IMR-90 (cell line): ENCODE data around the gene MKS1.

ENCODE experiments used
- CHD1 ChIP-seq: IDR thresholded peaks from 2 replicates; pipeline ENCODE4 v1.6.1; 2012; ENCODE audit warnings: low read depth, low read length, improper control_type of control experiment
- ELK1 ChIP-seq: fragments of 150-350 bp; IDR thresholded peaks from 2 replicates; pipeline ENCODE4 v1.6.1; 2016; ENCODE audit warnings: low read depth, mild to moderate bottlenecking, low read length, moderate library complexity, borderline replicate concordance
- FOS ChIP-seq: fragments of 150-350 bp; IDR thresholded peaks from 2 replicates; pipeline ENCODE4 v1.6.1; 2016; ENCODE audit warnings: low read depth, low read length
- MAFK ChIP-seq: IDR thresholded peaks from 2 replicates; pipeline ENCODE4 v1.6.1; 2012; ENCODE audit warnings: low read depth, low read length, improper control_type of control experiment
- MXI1 ChIP-seq: IDR thresholded peaks from 2 replicates; pipeline ENCODE4 v1.6.1; 2012; ENCODE audit warnings: low read depth, mild to moderate bottlenecking, low read length, moderate library complexity, borderline replicate concordance
- POLR2A ChIP-seq: IDR thresholded peaks from 2 replicates; pipeline ENCODE4 v1.6.1; 2012; ENCODE audit warnings: mild to moderate bottlenecking, low read depth, low read length
- RAD21 ChIP-seq: IDR thresholded peaks from 2 replicates; pipeline ENCODE4 v1.6.1; 2012; ENCODE audit warnings: low read length, improper control_type of control experiment
- TF ChIP-seq, protein P1 (sequence below): conservative IDR thresholded peaks from 2 replicates; pipeline ENCODE4 v1.5.1; 2012; ENCODE audit warnings: mild to moderate bottlenecking, low read depth, low read length, improper control_type of control experiment

DNA sequence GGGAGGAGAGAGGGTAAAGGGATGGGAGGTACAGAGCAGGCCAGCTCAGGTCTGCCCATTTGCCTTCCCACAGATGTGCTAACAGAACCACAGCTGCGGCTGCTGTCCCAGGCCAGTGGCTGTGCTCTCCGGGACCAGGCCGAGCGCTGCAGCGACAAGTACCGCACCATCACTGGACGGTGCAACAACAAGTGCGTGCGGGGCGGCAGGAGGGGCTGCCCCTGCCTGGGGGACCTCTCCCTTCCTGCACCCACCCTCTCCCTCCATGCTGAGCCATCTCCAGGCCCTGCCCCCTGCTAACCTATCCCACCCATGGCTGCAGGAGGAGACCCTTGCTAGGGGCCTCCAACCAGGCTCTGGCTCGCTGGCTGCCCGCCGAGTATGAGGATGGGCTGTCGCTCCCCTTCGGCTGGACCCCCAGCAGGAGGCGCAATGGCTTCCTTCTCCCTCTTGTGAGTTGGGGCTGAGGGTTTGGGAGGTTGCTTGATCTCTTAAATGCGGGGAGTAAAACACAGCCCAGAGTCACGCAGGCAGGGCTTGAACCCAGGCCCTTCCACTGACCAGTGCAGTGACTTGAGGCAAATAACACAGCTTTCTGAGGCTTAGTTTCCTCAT lies 25.3 kb downstream of the MKS1 start:
- TF ChIP-seq, protein P1, sequence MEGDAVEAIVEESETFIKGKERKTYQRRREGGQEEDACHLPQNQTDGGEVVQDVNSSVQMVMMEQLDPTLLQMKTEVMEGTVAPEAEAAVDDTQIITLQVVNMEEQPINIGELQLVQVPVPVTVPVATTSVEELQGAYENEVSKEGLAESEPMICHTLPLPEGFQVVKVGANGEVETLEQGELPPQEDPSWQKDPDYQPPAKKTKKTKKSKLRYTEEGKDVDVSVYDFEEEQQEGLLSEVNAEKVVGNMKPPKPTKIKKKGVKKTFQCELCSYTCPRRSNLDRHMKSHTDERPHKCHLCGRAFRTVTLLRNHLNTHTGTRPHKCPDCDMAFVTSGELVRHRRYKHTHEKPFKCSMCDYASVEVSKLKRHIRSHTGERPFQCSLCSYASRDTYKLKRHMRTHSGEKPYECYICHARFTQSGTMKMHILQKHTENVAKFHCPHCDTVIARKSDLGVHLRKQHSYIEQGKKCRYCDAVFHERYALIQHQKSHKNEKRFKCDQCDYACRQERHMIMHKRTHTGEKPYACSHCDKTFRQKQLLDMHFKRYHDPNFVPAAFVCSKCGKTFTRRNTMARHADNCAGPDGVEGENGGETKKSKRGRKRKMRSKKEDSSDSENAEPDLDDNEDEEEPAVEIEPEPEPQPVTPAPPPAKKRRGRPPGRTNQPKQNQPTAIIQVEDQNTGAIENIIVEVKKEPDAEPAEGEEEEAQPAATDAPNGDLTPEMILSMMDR = no peak
- no peak for TF ChIP-seq POLR2A
- TF ChIP-seq FOS = no peak
- no peak for TF ChIP-seq CHD1
- TF ChIP-seq ELK1 = no peak
- no peak for TF ChIP-seq MXI1
- no peak for TF ChIP-seq RAD21
- no peak for TF ChIP-seq MAFK
